ENCODE measurements around the gene SRSF4. TPM values are rescaled to one million over a fixed set of nuclear protein-coding genes. Genes with fewer than 3 reads are reported as not detected.

The SRSF4 gene
- total and polyA plus RNA-seq, 11 donors, result 40.4 to 54.6 (median 49.0) TPM

GRCh38 chr1:29148656-29149491 lies 32.8 kb downstream of the SRSF4 start:
- peaks cover 0 to 6% (median 0%) of the 10 kb centered on the region in 12 donors for H3K4me1 ChIP-seq
- ATAC-seq (no peak), DNase-seq (no peak)
- no peak for TF ChIP-seq CTCF (IDR thresholded peaks at IDR 0.05)
- TF ChIP-seq POLR2A (IDR thresholded peaks at IDR 0.05), result no peak
- H3K4me3 ChIP-seq, result no peak overlapping the region
- no peaks in the 10 kb centered on the region for H3K9me3 ChIP-seq
- H3K36me3 ChIP-seq, result peaks cover 14 to 95% (median 86%) of the 10 kb centered on the region in 9 donors
- intact Hi-C loops (cut with DNase I), result no loop called here
- H3K27ac ChIP-seq, result no peak overlapping the region
- no peaks in the 10 kb centered on the region for H3K27me3 ChIP-seq
- WGBS, 4 donors, result 95% methylated on average over 35 of the region's 35 CpGs

DNA sequence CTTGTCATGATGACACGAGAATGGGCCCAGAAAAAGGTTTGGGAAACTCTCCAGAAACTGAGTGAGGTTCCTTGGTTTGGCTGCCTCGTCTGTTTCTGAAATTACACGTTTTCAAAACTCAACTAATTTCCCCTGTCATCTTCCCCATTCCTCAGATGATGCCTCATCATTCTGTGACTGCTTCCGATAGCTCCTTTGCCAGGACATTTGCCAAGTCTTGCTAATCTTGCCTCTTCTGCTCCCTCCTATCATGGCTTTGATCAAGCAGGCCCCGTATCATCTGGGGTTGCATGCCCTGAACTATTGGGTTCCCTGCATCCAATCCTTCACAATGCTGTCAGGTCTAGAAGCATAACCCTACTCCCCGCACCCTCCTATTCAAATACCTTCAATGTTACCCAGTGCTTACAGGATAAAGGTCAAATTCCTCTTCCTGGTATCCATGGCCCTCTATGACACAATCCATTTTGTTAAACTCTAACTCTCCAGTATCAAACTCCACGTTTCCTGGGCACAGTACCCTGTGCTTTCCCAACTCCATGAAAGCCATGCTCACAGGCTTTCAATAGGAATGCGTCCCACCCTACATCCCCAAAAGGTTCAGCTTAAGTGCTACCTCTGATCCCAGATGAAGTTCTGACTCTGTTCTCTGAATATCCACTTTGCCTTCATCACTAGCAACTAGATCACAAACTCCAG lies 35.8 kb downstream of the SRSF4 start:
- WGBS, 4 donors, result 57 to 73% (median 64%) methylated on average over 8 of the region's 8 CpGs
- Histone ChIP-seq H3K4me1 (peaks cover 0 to 6% (median 0%) of the 10 kb centered on the region in 12 donors), H3K9me3 (no peaks in the 10 kb centered on the region), H3K4me3 (no peak overlapping the region), H3K27me3 (no peaks in the 10 kb centered on the region), H3K27ac (no peak overlapping the region), H3K36me3 (peaks cover 11 to 69% (median 58%) of the 10 kb centered on the region in 9 donors)
- TF ChIP-seq POLR2A (IDR thresholded peaks at IDR 0.05) (no peak), CTCF (IDR thresholded peaks at IDR 0.05) (no peak)
- ATAC-seq, result peak; percentile 10 to 66 (median 46)
- DNase-seq, result no peak
- intact Hi-C loops (cut with DNase I), result no loop called here

- WGBS, 4 donors, result 86 to 98% (median 95%) methylated on average over 2 of the region's 2 CpGs
- H3K4me1 ChIP-seq, result peaks cover 0 to 6% (median 0%) of the 10 kb centered on the region in 12 donors
- TF ChIP-seq POLR2A (IDR thresholded peaks at IDR 0.05) (no peak), CTCF (IDR thresholded peaks at IDR 0.05) (no peak)
- H3K4me3 ChIP-seq, result no peak overlapping the region
- intact Hi-C loops (cut with DNase I), result no loop called here
- H3K27ac ChIP-seq, result no peak overlapping the region
- H3K27me3 ChIP-seq, result no peaks in the 10 kb centered on the region
- H3K9me3 ChIP-seq, result no peaks in the 10 kb centered on the region
- H3K36me3 ChIP-seq, result peaks cover 7 to 52% (median 41%) of the 10 kb centered on the region in 9 donors
- ATAC-seq (no peak), DNase-seq (no peak)
Observed at GRCh38 chr1:29144178-29144577, 37.5 kb downstream of the SRSF4 start.

DNA sequence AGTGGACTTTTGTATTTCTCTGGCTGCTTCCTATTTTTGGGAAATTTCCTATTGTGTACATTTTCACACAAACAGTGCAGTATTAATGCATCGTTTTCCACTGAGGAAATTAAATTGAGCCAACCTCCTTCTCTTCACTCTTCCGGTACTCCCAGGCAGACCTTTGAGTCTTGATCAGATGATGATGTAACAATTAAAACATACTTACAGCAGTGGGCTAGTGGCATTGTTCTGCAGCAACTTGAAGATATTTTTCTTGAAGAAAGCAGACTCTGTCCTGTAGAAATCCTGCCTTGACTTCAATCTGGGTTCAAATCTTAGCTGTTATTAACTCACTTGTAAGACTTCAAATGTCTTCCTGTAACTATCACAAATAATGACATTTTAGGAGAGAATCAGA lies 39.0 kb downstream of the SRSF4 start:
- no peak overlapping the region for H3K4me3 ChIP-seq
- 81 to 87% (median 85%) methylated on average over 2 of the region's 2 CpGs for WGBS, 4 donors
- H3K4me1 ChIP-seq, result peaks cover 0 to 6% (median 0%) of the 10 kb centered on the region in 12 donors
- H3K27me3 ChIP-seq, result no peaks in the 10 kb centered on the region
- H3K36me3 ChIP-seq, result peaks cover 0 to 37% (median 26%) of the 10 kb centered on the region in 9 donors
- H3K9me3 ChIP-seq, result no peaks in the 10 kb centered on the region
- H3K27ac ChIP-seq, result no peak overlapping the region
- ATAC-seq (no peak), DNase-seq (no peak)
- TF ChIP-seq POLR2A (IDR thresholded peaks at IDR 0.05) (no peak), CTCF (IDR thresholded peaks at IDR 0.05) (no peak)
- intact Hi-C loops (cut with DNase I), result no loop called here
